ENCODE measurements around the gene CRTAC1. TPM values are rescaled to one million over a fixed set of nuclear protein-coding genes. Genes with fewer than 3 reads are reported as not detected.
"Not testable (repeated sequence)": the region's sequence is repeated elsewhere in the genome, so short reads cannot be mapped to it uniquely, and the experiment has no call there.

The CRTAC1 gene
- total and polyA plus RNA-seq, 2 experiments from 2014 or later, result 0.47 to 1.2 TPM

DNA sequence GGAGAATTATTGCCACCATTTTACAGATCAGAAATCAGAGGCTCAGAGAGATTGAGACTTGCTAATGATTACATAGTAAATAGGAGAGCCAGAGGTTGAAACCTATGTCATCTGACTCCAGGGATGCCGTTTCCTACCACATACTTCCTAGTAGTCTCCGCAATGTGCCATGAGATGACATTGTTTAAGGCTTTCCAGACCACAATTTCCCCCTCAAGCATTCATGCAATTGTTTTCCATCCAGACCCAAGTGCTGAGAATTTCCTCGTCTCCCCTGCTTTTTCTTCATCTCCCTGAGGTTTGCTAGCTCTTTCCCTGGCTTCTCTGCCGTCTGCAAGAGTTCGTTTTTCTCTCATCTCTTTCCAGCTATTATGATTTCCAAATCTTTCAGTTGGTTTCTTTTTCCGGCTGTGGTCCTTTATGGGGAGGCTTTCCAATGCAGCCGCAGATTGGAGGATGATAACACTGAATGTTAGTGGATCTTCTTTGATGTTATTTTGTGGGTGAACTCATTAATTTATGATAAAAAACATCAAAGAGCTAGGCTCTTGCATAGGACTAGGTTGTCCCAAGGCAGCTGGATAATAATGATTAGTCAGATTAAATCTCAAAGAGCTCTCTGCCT is 187.7 kb downstream of the CRTAC1 start (continued):
- TF ChIP-seq, protein P1, sequence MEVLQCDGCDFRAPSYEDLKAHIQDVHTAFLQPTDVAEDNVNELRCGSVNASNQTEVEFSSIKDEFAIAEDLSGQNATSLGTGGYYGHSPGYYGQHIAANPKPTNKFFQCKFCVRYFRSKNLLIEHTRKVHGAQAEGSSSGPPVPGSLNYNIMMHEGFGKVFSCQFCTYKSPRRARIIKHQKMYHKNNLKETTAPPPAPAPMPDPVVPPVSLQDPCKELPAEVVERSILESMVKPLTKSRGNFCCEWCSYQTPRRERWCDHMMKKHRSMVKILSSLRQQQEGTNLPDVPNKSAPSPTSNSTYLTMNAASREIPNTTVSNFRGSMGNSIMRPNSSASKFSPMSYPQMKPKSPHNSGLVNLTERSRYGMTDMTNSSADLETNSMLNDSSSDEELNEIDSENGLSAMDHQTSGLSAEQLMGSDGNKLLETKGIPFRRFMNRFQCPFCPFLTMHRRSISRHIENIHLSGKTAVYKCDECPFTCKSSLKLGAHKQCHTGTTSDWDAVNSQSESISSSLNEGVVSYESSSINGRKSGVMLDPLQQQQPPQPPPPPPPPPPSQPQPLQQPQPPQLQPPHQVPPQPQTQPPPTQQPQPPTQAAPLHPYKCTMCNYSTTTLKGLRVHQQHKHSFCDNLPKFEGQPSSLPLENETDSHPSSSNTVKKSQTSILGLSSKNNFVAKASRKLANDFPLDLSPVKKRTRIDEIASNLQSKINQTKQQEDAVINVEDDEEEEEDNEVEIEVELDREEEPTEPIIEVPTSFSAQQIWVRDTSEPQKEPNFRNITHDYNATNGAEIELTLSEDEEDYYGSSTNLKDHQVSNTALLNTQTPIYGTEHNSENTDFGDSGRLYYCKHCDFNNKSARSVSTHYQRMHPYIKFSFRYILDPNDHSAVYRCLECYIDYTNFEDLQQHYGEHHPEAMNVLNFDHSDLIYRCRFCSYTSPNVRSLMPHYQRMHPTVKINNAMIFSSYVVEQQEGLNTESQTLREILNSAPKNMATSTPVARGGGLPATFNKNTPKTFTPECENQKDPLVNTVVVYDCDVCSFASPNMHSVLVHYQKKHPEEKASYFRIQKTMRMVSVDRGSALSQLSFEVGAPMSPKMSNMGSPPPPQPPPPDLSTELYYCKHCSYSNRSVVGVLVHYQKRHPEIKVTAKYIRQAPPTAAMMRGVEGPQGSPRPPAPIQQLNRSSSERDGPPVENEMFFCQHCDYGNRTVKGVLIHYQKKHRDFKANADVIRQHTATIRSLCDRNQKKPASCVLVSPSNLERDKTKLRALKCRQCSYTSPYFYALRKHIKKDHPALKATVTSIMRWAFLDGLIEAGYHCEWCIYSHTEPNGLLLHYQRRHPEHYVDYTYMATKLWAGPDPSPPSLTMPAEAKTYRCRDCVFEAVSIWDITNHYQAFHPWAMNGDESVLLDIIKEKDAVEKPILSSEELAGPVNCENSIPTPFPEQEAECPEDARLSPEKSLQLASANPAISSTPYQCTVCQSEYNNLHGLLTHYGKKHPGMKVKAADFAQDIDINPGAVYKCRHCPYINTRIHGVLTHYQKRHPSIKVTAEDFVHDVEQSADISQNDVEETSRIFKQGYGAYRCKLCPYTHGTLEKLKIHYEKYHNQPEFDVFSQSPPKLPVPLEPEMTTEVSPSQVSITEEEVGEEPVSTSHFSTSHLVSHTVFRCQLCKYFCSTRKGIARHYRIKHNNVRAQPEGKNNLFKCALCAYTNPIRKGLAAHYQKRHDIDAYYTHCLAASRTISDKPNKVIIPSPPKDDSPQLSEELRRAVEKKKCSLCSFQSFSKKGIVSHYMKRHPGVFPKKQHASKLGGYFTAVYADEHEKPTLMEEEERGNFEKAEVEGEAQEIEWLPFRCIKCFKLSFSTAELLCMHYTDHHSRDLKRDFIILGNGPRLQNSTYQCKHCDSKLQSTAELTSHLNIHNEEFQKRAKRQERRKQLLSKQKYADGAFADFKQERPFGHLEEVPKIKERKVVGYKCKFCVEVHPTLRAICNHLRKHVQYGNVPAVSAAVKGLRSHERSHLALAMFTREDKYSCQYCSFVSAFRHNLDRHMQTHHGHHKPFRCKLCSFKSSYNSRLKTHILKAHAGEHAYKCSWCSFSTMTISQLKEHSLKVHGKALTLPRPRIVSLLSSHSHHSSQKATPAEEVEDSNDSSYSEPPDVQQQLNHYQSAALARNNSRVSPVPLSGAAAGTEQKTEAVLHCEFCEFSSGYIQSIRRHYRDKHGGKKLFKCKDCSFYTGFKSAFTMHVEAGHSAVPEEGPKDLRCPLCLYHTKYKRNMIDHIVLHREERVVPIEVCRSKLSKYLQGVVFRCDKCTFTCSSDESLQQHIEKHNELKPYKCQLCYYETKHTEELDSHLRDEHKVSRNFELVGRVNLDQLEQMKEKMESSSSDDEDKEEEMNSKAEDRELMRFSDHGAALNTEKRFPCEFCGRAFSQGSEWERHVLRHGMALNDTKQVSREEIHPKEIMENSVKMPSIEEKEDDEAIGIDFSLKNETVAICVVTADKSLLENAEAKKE (CRISPR knock-in tag; IDR thresholded peaks at IDR 0.05), result no peak
- TF ChIP-seq EZH2phosphoT487 (IDR thresholded peaks at IDR 0.05; ENCODE audit: unreplicated experiment), result no peak
- TF ChIP-seq, protein P2, sequence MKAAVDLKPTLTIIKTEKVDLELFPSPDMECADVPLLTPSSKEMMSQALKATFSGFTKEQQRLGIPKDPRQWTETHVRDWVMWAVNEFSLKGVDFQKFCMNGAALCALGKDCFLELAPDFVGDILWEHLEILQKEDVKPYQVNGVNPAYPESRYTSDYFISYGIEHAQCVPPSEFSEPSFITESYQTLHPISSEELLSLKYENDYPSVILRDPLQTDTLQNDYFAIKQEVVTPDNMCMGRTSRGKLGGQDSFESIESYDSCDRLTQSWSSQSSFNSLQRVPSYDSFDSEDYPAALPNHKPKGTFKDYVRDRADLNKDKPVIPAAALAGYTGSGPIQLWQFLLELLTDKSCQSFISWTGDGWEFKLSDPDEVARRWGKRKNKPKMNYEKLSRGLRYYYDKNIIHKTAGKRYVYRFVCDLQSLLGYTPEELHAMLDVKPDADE (IDR thresholded peaks at IDR 0.05), result no peak
- no peak for TF ChIP-seq JUNB (IDR thresholded peaks at IDR 0.05; ENCODE audit: unreplicated experiment)
- TF ChIP-seq, protein P3, sequence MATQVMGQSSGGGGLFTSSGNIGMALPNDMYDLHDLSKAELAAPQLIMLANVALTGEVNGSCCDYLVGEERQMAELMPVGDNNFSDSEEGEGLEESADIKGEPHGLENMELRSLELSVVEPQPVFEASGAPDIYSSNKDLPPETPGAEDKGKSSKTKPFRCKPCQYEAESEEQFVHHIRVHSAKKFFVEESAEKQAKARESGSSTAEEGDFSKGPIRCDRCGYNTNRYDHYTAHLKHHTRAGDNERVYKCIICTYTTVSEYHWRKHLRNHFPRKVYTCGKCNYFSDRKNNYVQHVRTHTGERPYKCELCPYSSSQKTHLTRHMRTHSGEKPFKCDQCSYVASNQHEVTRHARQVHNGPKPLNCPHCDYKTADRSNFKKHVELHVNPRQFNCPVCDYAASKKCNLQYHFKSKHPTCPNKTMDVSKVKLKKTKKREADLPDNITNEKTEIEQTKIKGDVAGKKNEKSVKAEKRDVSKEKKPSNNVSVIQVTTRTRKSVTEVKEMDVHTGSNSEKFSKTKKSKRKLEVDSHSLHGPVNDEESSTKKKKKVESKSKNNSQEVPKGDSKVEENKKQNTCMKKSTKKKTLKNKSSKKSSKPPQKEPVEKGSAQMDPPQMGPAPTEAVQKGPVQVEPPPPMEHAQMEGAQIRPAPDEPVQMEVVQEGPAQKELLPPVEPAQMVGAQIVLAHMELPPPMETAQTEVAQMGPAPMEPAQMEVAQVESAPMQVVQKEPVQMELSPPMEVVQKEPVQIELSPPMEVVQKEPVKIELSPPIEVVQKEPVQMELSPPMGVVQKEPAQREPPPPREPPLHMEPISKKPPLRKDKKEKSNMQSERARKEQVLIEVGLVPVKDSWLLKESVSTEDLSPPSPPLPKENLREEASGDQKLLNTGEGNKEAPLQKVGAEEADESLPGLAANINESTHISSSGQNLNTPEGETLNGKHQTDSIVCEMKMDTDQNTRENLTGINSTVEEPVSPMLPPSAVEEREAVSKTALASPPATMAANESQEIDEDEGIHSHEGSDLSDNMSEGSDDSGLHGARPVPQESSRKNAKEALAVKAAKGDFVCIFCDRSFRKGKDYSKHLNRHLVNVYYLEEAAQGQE (IDR thresholded peaks at IDR 0.05; ENCODE audit: unreplicated experiment), result no peak

DNA sequence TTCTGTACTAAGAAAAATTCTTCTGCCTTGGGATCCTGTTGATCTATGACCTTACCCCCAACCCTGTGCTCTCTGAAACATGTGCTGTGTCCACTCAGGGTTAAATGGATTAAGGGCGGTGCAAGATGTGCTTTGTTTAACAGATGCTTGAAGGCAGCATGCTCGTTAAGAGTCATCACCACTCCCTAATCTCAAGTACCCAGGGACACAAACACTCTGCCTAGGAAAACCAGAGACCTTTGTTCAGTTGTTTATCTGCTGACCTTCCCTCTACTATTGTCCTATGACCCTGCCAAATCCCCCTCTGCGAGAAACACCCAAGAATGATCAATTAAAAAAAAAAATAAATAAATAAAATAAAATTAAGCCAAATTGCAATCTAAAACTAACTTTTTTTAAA is 188.3 kb downstream of the CRTAC1 start:
- not testable (repeated sequence) for H3K4me1 ChIP-seq (ENCODE audit: insufficient read depth); H3F3A ChIP-seq (replicated peaks; ENCODE audit: low read depth); H3K27me3 ChIP-seq (ENCODE audit: insufficient read depth); H3K4me3 ChIP-seq; H3K27ac Mint-ChIP-seq; DNase-seq (ENCODE audit: low spot score); H2AFZ ChIP-seq; H3K36me3 ChIP-seq (ENCODE audit: insufficient read depth); H3K9me2 ChIP-seq (ENCODE audit: insufficient read depth); H3K36me3 Mint-ChIP-seq (ENCODE audit: low read depth); ATAC-seq; H3K4me3 Mint-ChIP-seq; H4K20me1 ChIP-seq (replicated peaks; ENCODE audit: insufficient read depth); H3K4me1 Mint-ChIP-seq; H3K27ac ChIP-seq (ENCODE audit: low read depth); H3K4me2 ChIP-seq; H3K27me3 Mint-ChIP-seq (ENCODE audit: insufficient read depth, low read depth, poor library complexity); H3K79me2 ChIP-seq (replicated peaks; ENCODE audit: insufficient read depth)
- peaks cover 13% of the 10 kb centered on the region; the same call in 2 of the 3 replicates for H3K9me3 Mint-ChIP-seq

DNA sequence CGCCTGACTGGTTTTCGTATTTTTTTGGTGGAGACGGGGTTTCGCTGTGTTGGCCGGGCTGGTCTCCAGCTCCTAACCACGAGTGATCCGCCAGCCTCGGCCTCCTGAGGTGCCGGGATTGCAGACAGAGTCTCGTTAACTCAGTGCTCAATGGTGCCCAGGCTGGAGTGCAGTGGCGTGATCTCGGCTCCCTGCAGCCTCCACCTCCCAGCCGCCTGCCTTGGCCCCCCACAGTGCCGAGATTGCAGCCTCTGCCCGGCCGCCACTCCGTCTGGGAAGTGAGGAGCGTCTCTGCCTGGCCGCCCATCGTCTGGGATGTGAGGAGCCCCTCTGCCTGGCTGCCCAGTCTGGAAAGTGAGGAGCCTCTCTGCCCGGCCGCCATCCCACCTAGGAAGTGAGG is 189.3 kb downstream of the CRTAC1 start:
- not testable (repeated sequence) for ATAC-seq; H3K4me3 ChIP-seq; H3K27me3 ChIP-seq (ENCODE audit: insufficient read depth); H3K36me3 ChIP-seq (ENCODE audit: insufficient read depth); H3F3A ChIP-seq (replicated peaks; ENCODE audit: low read depth); H3K4me1 Mint-ChIP-seq; H3K36me3 Mint-ChIP-seq (ENCODE audit: low read depth); H2AFZ ChIP-seq; H3K4me3 Mint-ChIP-seq; H3K9me2 ChIP-seq (ENCODE audit: insufficient read depth); H3K4me1 ChIP-seq (ENCODE audit: insufficient read depth); H3K4me2 ChIP-seq; H3K27me3 Mint-ChIP-seq (ENCODE audit: insufficient read depth, low read depth, poor library complexity); H3K79me2 ChIP-seq (replicated peaks; ENCODE audit: insufficient read depth); H3K27ac ChIP-seq (ENCODE audit: low read depth); DNase-seq (ENCODE audit: low spot score); H4K20me1 ChIP-seq (replicated peaks; ENCODE audit: insufficient read depth); H3K27ac Mint-ChIP-seq
- H3K9me3 Mint-ChIP-seq, result peaks cover 13% of the 10 kb centered on the region; the same call in 2 of the 3 replicates

All from GM23338 (cell line).